IMR-90 (cell line): ENCODE measurements around the gene CTDSPL. TPM values are rescaled to one million over a fixed set of nuclear protein-coding genes. Genes with fewer than 3 reads are reported as not detected.

Experiments
- CEBPB ChIP-seq: IDR thresholded peaks from 2 replicates; pipeline ENCODE4 v1.6.1; 2012; ENCODE audit warnings: low read depth, low read length, improper control_type of control experiment
- NFE2L2 ChIP-seq: fragments of 150-350 bp; IDR thresholded peaks from 2 replicates; pipeline ENCODE4 v1.6.1; 2016; ENCODE audit warnings: low read depth, mild to moderate bottlenecking, low read length
- RCOR1 ChIP-seq: IDR thresholded peaks from 2 replicates; pipeline ENCODE4 v1.6.1; 2012; ENCODE audit warnings: mild to moderate bottlenecking, low read length, improper control_type of control experiment; ENCODE audit not compliant: insufficient replicate concordance
- polyA plus RNA-seq, 3 experiments: library from polyadenylated mRNA; depleted of rRNA; stranded (reverse); fragments of >200 nt; gene quantifications; 2 replicates each; pipeline ENCODE4 v1.2.3, GENCODE V29; 2012; ENCODE audit warnings: low replicate concordance in 1 of 3
- total RNA-seq: library from RNA; depleted of rRNA; stranded (reverse); fragments of >200 nt; gene quantifications from 2 replicates; pipeline ENCODE4 v1.2.3, GENCODE V29; 2012
- TF ChIP-seq, protein P1 (sequence below): fragments of 150-350 bp; IDR thresholded peaks from 2 replicates; pipeline ENCODE4 v1.6.1; 2016; ENCODE audit warnings: low read depth, mild to moderate bottlenecking, low read length, moderate library complexity, borderline replicate concordance

The CTDSPL gene
- total and polyA plus RNA-seq, 2 of the 4 experiments (the other 2 are of a cell fraction): 24.5 to 29.0 TPM

DNA sequence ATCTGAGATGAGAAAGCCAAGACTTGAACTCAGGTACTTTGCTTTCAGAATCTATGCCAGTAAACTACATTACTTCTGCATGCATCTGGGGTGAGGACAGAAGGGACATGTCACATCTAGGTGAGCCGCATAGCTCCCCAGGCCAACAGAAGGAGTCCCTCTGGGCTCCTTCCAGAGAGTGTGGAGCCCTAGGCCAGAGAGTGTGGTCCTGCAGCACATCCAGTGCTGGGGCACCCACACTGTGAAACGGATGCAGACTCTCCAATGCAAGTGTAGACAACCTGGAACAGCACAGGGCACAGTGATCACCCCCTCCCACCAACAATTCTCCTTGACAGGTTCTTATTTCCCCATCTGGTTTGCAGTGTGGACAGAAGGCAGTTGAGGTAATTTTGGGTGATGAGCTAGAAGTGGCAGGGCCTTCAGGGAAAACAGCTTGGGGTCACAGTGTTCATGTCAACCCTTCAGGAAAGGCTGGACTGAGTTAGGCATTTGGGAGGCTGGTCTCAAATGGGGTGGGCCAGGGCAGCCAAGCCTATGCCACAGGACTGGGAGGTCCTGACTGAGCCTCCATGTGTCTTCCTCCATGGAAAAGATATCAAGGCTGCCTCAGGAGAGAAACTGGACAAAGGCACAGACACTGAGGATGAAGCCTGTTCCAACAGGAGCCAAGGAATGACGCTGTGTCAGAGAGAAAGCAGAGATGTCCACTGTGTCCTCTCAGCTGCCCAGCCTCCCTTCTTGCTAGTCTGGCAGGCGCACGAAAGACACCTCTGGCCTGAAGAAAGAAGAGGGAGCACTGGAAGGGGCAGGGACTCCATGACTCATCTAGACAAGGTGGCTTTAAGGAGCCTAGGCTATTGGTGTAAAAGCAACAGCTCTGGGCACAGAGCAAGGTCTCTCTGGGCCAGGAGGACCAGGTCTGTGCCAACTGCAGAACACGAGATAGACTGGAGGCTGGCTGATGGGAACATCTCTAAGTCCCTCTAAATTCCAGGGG, 166.1 kb downstream of the CTDSPL start (continued):
- TF ChIP-seq NFE2L2 (no peak), CEBPB (no peak), RCOR1 (no peak)
- TF ChIP-seq, protein P1, sequence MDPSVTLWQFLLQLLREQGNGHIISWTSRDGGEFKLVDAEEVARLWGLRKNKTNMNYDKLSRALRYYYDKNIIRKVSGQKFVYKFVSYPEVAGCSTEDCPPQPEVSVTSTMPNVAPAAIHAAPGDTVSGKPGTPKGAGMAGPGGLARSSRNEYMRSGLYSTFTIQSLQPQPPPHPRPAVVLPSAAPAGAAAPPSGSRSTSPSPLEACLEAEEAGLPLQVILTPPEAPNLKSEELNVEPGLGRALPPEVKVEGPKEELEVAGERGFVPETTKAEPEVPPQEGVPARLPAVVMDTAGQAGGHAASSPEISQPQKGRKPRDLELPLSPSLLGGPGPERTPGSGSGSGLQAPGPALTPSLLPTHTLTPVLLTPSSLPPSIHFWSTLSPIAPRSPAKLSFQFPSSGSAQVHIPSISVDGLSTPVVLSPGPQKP: no peak
